AG08396 (cell line): Measurements from ENCODE around the gene CSNK1D.

Source experiments
- DNase-seq: peaks from one replicate; pipeline ENCODE4 v3.0.0; 2012; ENCODE audit warnings: low spot score, mixed read lengths

The CSNK1D gene

DNA sequence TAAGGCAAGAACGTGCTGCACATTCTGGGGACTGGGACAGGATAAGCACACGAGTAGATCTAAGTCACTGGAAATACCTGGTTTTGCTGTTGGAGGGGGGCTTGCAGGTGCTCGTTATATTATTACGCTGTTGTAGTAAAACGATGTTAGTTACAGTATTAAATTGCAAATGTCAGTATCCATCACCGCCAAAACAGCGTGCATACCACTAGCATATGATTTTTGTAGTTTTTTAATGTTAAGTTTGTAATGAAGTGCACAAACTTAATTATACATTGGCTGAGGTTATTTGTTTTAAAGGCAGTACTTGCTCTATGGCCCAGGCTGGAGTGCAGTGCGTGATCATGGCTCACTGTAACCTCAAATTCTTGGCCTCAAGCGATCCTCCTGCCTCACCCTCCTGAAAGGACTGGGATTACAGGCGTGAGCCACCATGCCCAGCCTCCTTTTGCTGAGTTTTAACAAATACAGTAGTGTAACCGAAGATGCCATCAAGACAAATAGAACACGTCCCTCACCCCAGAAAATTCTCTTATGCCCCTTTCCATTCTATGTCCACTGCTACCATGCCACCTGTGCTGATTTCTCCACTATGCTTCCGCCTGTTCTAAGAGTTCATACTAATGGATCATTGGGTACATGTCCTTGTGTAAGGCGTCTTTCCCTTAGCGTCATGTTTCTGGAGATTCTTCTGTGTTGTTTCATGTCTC, 20.7 kb upstream of the CSNK1D start:
- DNase-seq = no peak

DNA sequence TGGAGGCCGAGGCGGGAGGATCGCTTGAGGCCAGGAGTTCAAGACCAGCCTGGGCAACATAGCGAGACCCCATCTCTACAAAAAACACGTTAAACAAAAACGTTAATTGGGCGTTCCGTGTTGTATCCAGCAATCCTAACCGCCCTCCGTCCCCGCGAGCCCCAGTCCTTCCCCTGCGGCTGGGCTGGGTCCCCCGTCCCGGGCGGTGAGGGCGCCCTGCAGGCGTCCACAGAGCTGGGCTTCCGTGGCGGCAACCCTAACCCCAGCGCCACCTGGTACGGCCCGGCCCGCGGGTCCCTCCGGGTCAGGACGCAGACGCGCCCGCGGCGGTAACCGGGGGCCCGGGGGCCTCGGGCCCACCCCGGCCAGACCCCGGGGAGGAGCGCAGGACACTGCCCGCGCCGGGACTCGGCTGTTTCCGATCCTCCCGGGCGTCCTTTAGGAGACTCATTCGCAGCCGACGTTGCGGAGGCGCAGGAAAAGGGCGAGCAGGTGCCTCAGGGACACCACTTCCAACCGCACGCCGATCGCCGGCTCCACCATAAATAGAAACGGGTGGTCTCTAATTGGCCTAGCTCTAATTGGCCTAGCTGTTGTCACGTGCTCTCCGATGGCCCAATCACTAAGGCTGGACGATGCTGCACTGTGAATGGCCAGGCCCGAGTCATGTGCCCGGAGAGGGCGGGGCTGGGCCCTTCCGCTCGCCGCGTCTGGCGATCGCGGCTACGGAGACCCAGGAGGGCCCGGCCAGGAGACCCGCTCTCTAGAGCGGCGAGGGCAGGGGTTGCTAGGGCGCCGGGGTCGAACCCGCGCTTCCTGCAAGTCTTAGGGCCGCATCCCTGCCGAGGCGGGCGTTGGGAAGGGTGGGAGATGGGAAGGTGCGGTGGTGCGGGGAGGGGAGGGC, 19.0 kb upstream of the CSNK1D start:
- peak; percentile 100 for DNase-seq

DNA sequence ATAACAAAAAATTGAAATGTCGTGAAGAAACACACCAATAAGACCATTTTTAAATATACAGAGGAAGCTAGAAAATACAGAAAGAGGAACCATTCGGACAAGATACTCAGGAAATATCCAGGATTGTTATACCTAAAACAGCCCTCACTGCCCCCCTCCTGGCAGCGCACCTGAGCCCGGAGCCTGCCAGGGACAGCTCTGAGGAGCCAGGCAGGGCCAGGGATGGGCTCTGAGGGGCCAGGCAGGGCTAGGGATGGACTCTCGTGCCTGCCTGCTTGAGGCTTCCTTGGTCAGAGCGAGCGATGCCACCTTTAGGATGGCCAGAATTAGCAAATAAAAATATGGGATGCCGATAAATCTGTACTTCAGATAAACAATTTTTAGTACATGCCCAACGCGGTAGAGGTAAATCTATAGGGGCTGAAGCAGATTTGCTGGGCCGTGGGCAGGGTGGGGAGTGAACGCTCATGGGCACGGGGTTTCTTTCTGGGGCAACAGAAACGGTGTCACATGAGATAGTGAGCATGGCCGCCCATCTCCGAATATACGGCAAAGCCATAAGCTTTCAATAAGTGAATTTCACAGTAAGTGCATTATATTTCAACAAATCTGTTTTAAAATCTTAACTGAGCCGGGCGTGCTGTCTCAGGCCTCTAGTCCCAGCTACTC, 18.2 kb upstream of the CSNK1D start:
- no peak for DNase-seq

DNA sequence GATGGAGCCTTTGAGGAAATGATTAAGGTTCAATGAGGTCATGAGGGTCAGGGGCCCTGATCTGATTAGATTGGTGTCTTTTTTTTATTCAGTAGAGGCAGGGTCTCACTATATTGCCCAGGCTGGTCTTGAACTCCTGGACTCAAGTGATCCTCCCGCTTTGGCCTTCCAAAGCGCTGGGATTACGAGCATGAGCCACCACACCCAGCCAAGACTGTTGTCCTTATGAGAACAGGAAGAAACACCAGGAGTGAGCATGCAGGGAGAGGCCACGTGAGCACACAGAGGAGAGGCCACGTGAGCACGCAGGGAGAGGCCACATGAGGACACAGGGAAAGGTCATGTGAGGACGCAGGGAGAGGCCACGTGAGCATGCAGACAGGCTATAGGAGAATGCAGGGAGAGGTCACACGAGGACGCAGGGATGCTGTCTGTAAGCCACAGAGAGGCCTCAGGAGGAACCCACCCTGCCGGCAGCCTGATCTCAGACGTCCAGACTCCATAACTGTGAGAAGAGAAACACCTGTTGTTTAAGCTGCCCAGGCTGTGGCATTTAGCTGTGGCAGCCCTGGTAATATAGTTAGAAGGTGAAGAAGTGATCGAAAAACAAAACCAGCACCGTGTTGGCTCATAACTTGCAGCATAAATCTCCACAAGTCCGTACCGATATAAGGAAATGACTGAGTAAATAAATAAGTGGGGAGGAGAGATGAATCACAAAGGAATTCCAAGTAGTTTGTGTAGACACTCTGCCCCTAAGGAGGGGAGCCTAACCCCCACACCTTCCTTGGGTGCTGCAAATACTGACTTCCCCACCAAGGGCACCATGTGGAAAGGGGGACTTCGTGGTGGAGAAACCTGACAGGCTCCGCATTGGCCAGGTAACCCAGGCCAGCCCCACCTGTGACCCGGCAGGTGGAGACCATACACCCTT, 14.6 kb upstream of the CSNK1D start:
- peak; percentile 71 for DNase-seq

DNA sequence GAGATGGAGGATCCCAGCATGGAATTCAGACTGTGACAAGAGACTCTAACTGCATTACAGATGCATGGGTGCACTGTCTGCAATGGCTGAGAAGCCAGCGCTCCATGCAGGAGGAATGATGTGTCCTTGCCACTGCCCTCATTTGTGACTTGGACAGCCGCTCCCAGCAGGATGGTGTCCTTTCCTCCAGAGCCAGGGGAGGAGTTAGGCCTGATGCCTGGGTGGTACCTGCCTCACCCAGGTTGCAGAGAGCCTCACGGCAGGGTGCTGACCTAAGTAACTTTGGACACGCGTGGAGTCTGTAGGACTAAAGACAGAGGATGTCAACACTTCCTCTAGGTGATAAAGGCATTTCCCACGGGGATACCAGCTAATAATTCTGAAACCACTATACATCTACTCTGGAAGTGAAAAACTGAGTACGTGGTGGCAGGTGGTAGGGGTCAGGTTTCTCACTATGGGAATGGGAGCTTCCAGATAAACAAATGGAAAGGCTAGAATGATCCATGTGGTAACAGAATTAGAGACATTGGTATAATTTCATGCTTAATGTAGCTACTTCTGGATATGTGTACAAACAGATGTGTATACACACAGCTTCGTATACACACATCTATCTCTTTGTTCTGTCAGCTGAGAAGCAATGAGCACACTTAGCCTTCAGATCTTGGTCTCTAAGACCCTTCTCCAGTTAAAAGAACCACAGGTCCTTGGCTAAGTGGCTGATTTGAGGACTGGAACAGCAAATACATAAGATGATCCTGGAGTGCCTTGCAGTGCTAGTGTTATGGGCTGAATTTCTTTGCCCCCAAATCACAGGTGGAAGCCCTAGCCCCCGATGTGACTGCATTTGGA, 13.7 kb upstream of the CSNK1D start:
- no peak for DNase-seq

DNA sequence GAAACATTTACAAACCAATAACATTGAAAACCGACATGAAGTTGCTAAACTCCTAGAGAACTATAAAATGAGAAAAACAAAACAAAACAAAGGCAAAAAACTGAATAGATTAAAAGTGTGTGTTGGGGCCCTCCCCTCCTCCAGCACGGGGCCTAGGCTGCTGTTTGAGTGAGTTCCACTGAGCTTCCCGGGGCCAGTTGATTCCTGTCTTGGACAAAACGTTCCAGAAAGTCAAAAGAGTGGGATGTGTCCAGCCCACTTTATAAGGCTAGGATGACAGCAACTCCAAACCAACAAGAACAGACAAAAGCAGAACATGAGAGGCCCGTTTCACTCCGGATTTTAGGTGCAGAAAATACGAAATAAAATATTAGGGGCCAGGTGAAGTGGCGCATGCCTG, 11.6 kb upstream of the CSNK1D start:
- DNase-seq = no peak

DNA sequence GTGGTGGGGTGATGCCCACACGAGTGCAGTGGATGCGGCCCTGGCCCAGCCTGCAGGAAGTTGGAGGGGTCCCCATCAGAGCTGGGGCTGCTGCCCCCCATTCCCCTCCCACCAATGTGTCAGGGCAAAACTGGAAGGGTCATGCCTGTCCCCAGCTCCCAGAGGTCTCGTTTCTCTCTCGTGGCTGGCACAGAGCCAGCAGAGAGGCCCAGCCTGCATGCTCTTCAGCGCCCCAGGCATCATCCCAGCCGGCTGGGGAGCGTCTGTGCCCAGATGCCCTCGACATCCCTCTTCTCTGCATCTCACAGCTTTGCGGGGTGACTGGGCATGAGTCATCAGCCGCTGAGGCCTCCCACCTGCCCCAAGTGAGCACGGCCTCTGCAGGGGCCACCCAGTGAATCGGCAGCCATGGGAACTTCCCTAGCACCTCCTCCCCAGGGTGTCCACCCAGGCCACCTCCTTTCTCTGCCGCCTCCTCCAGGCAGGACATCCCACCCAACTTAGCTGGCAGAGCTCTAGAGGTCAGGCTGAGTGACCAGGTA, 9.8 kb upstream of the CSNK1D start:
- peak; percentile 72 for DNase-seq

DNA sequence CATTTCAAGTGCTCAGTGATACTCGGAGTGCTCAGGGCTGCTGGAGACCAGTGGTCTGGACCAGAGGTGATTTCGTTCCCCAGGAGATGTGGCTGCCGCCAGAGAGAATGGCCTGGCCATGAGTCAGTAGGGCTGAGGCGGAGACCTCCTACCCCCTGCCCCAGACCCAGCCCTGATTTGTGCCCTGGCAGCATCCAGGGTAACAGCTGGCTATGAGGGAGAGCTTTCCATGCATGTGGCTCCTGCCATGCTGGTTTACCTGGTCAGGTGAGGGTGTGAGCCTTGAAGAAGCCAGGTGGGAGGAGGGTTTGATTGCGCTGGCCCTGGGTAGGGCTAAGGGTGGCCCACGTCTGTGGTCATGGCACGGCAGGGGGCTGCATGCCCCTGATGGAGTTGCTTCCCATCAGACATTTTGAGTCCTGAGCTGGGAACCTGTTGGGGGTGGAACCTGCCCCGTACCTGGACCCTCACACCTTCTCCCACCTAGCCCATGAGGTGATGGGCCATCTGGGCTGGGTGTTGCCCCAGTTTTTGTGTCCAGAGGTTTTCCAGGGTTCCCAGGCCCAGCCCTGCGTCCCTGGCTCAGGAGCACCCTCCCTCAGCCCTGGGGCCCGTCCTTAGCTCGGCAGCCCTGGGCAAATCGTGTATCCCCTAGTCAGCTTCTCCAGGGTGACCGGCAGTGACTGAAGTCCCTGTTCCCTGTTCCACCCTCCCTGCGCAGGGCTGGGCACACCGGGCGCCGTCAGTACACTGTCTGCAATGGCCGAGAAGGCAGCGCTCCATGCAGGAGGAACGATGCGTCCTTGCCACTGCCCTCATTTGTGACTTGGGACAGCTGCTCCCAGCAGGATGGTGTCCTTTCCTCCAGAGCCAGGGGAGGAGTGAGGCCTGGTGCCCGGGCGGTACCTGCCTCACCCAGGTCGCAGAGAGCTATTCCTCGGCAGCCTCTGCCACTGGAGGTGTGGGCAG, 9.0 kb upstream of the CSNK1D start:
- no peak for DNase-seq

DNA sequence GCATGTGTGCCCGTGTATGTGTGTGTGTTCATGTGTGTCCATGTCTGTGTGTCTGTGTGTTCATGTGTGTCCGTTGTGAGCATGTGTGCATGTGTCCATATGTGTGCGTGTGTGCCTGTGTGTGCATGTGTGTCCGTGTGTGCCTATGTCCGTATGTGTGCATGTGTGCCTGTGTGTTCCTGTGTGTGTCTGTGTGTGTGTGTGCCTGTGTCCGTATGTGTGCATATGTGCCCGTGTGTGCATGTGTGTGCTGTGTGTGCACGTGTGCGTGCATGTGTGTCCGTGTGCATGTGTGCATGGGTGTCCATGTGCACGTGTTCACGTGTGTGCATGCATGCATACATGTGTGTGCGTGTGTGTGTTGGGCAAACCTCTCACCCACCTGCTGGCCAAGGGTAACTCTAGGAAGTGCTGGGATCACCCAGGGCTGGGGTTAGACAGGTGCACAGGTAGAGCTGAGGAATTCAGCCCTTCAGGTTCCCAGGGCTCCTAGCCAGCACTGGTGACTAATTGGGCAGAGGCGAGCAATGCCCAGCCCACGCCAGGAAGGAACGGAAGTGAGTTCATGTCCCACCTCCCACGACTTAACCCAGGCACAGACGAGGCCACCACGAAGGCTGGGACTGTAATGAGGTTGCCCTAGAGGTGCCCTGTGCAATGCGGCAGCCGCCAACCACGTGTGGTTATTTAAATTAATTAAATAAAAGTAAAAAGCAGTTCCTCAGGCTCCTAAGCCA, 8.2 kb upstream of the CSNK1D start:
- no peak for DNase-seq

DNA sequence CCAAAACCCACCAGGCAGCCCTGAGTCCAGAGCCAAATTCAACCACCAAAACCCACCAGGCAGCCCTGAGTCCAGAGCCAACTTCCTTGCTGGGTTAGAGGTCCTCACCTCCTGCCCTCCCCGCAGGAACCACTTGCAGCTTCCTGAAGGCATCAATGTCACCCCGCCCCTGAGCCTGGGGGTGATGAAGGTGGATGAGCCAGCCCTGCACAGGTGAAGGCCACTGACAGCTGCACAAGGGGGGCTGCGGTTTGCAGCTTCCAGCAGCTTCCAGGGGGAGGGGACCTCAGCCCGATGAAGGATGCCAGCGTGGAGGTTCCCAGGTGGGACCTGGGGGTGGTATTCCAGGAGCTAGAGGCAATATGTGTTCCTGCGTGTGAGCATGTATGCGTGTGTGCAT, 7.6 kb upstream of the CSNK1D start:
- no peak for DNase-seq

DNA sequence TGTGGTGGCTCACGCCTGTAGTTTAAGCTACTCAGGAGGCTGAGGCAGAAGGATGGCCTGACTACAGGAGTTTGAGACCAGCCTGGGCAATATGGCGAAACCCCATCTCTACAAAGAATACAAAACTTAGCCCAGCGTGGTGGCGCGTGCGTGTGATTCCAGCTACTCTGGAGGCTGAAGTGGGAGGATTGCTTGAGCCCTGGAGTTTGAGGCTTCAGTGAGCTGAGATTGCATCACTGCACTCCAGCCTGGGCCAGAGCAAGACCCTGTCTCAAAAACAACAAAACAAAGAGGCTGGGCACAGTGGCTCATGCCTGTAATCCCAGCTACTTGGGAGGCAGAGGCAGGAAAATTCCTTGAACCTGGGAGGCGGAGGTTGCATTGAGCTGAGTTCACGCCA, 7.0 kb upstream of the CSNK1D start:
- DNase-seq = no peak

DNA sequence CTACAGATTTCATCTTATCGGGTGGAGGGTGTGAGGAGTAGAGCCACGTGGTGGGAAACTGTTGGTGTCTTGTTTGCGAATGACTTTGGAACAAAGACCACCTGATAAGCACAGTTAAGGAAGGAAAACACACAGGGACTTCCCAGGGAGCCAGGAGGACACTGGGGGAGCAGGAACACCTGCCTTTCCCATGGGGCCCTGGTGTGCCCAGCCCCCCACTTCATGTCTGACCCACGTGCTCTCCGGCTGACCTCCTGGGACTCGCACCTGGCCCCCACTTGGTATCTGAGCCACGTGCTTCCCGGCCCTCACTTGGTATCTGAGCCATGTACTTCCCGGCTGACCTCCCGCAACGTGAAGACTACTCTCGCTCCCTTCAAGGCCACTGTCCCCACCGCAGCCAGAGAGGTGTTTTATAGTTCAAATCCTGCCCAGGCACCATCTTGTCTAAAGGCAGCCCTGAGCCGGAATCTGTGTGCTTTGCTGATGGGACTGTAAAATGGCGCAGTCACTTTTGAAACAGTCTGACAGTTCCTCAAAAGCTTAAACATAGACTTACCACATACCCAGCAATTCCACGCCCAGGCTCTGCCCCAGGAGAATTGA, 5.4 kb upstream of the CSNK1D start:
- no peak for DNase-seq

DNA sequence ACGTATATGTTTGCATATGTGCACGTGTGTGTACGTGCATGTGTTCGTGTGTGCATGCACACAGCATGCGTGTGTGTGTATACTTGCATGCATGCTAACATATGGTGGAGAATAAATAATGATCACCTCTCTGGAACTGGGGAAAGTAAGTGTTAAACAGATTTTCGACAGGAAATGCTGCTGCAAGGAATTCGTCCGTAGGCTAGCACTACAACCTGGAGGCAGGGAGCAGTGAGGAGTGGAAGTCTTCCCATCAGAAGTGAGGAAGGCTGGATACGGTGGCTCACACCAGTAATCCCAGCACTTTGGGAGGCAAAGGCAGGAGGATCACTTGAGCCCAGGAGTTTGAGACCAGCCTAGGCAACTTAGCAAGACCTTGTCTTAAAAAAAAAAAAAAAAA, 4.8 kb upstream of the CSNK1D start:
- DNase-seq = no peak

DNA sequence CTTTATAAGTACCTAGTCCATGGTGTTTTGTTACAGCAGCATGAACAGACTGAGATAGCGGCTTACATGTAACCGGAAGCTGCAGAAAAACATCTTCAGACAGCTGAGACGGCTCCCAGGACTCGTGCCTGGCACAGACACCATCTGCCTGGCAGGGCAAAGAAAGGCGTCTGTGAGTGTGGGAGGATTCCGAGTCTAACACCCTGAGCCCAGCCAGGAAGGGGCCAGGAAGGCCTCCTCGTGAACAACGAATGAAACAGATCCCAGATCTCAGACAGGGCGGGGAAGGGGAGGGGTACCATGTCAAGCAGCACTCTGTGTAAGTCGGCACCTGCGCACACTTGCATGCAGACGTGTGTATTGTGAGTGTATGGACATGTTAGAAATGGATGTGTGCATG, 4.4 kb upstream of the CSNK1D start:
- DNase-seq = no peak

DNA sequence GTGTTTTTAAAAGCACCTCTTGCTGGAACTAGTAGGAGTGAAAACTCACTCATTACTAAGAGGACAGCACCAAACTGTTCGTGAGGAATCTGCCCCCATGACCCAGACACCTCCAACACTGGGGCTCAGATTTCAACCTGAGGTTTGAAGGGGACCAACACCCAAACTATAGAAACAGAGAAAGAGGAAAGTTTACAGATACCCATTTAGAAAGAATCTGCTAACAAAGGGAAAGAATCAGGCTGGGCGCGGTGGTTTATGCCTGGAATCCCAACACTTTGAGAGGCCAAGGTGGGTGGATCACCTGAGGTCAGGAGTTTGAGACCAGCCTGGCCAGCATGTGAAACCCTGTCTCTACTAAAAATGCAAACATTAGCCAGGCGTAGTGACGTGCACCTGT, 3.4 kb upstream of the CSNK1D start:
- no peak for DNase-seq

DNA sequence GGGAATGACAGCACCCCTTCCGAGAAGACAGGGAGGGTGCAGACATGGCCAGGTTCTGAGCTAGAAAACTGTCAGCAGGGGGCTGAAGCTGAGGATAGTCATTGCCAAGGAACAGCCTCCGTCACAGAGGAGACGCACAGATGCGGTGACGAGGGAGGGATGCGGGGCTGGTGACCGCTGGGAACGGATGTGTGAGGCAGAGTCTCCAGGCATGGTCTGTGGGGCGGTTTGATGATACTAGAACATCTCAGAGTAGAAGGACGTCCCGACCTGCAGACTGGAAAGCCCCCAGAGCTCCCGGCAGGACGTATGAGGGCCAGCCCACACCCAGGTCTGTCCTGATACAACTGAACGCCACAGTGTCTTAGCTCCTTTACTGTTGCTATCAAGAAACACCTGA, 1.8 kb upstream of the CSNK1D start:
- DNase-seq = no peak

DNA sequence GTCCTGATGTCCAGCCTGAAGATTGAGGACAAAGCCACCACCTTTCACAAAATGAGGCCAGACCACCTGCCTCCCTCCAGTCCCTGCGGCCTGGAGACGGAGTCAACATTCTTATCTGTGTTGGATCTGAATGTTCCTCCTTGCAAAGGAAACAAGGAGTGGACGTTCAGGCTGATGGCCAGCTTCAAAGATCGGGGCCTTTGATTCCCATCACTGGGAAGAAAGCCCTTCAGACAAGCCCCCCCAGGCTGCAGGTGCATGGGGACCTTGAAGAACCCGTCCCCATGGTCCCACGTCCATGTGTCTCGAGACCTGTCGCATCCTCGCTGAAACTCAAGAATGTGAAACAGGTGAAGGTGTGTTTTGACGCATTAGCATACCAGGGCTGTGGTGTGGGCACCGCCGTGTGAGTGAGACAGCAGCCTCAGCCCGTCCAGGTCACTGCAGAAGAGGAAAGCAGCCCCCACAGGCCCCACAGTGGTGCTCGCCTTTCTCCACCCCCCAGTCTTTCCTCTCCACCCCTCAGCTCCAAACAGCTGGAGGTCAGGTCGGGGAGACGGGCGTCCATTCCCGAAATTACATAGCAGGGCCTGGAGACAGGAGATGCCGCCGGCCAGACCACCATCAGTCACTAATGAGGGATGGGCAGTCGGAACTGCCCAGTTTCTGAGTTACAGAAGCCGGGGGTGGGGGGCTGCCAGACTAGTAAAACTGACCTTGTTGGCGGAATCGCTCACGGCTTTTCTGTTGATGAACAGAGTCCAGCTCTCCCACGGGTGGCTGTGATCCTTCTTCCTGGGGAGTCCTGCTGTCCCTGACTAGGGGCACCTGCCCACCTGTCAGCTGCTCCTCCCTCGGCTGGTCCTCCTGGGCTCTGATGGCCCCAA, 877 bp upstream of the CSNK1D start:
- no peak for DNase-seq
